Cardiac fibroblast (primary cell): ENCODE results near the gene FAM228A.
A peak's percentile ranks its signal among the peaks of the same experiment; 100 is the strongest.

ENCODE experiments used
- DNase-seq, 2 donors: peaks; one replicate each; pipeline versions ENCODE4 v3.0.0 to v3.0.0-alpha.2; 2010; ENCODE audit warnings: low read depth in 2 of 2
- H3K4me3 ChIP-seq, 2 donors: replicated peaks in 1 of 2; 1 replicate in 1 of 2; 2 replicates in 1 of 2; pipeline ENCODE4 v1.5.1; 2011; ENCODE audit warnings: low read depth in 2 of 2, low read length in 2 of 2, mild to moderate bottlenecking in 2 of 2, moderate library complexity in 1 of 2
- CTCF ChIP-seq: IDR thresholded peaks from one replicate; pipeline ENCODE4 v1.5.1; 2011; ENCODE audit warnings: low read depth, mild to moderate bottlenecking, low read length, inconsistent platforms

The FAM228A gene

GRCh38 chr2:24158131-24158530 is 16.7 kb upstream of the FAM228A start:
- TF ChIP-seq CTCF: no peak
- no peak overlapping the region for H3K4me3 ChIP-seq
- DNase-seq: no peak

DNA sequence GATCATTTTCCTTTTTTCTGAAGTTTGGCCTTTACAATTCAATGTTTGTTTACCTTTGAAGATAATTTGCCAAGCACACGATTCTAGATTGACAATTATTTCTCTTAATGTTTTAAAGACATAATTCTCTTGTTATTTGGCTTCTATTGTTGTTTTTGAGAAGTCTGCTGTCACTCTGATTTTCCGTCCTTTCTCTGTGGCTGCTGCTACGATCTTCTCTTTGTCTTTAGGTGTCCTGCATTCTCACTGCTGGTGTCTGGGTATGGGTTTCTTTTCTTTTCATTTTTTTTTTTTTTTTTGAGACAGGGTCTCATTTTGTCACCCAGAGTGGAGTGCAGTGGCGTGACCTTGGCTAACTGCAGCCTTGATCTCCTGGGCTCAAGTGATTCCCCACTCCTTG is 15.1 kb upstream of the FAM228A start:
- no peak for TF ChIP-seq CTCF
- no peak for DNase-seq
- H3K4me3 ChIP-seq: no peak overlapping the region

GRCh38 chr2:24160761-24161160 is 14.1 kb upstream of the FAM228A start:
- H3K4me3 ChIP-seq: no peak overlapping the region
- no peak for DNase-seq
- TF ChIP-seq CTCF: no peak

- DNase-seq: no peak
- TF ChIP-seq CTCF: no peak
- no peak overlapping the region for H3K4me3 ChIP-seq
Observed at GRCh38 chr2:24162494-24162893, 12.4 kb upstream of the FAM228A start.

- no peak overlapping the region for H3K4me3 ChIP-seq
- no peak for TF ChIP-seq CTCF
- no peak for DNase-seq
Observed at GRCh38 chr2:24163186-24163585, 11.7 kb upstream of the FAM228A start.

- DNase-seq: no peak
- no peak for TF ChIP-seq CTCF
- H3K4me3 ChIP-seq: no peak overlapping the region
Observed at GRCh38 chr2:24163601-24164000, 11.3 kb upstream of the FAM228A start.

DNA sequence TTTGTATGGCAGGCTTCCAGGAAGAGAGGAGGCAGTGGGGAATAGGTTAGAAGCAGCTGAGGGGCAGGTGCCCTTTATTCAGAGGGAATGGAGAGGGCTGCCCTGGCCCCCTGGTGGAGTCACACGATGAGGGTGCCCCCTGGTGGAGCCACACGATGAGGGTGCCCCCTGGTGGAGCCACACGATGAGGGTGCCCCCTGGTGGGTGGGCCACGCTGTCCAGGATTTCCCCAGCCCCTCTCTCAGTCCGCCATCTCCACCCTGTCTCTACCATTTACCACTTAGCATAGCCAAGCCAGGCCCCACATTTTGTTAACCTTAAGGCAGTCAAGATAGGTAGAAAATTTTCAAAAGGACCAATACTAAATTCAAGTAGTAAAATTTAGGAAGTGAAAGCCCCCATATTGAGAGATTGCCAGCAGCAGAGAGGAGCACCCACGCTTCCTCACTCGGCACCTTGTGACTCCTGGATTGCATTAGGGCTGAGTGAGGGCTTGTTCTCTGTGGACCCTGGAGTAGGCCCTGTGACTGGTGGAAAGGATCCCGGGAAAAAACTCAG is 10.4 kb upstream of the FAM228A start:
- no peak overlapping the region for H3K4me3 ChIP-seq
- peak; percentile 80 for TF ChIP-seq CTCF
- DNase-seq: peak in 1 of 2 donors; percentile 36
